Measurements from ENCODE around the gene ULK2.

DNA sequence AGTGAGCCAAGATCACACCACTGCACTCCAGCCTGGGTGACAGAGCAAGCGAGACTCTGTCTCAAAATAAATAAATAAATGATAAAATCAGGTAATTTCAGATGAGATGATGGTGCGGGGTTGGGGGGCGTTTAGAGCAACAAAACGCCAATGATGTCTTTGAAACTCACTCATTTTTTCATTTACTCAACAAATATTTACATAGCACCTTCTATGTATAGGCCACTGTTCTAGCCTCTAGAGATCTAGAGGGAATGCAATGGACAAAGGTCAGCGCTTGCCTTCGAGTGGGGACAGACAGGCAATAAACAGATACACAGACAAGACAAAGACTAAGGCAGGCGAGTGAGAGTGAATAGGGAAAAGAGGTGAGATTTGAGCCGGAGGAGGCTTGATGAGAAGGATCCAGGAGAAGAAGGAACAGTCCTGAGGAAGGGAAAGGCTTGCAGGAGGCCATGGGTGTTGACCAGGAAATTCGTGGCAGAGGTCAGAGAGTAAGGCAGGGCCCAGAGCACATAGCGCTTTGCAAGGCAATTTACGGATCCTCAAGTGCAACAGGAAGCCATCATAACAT is 133.7 kb downstream of the ULK2 start:
- TF ChIP-seq YY1 (IDR thresholded peaks at IDR 0.05; ENCODE audit: insufficient read depth, insufficient read length) (no peak), ZNF274 (IDR thresholded peaks at IDR 0.05; ENCODE audit: low read depth, low read length) (no peak)
